Endothelial cell (in vitro differentiated cells): ENCODE data around the gene SHISA8. TPM values are rescaled to one million over a fixed set of nuclear protein-coding genes. Genes with fewer than 3 reads are reported as not detected.

ENCODE experiments used
- DNase-seq: peaks from one replicate; pipeline ENCODE4 v3.0.0; 2021; ENCODE audit warnings: low spot score
- H3K27ac Mint-ChIP-seq: one replicate; pipeline ENCODE4 v1.8.0; 2021; ENCODE audit warnings: mixed read lengths, inconsistent platforms; ENCODE audit not compliant: unreplicated experiment
- H3K27me3 Mint-ChIP-seq: one replicate; pipeline ENCODE4 v1.8.0; 2021; ENCODE audit warnings: mild to moderate bottlenecking, moderate library complexity, mixed read lengths, inconsistent platforms; ENCODE audit not compliant: unreplicated experiment
- H3K36me3 Mint-ChIP-seq: one replicate; pipeline ENCODE4 v1.8.0; 2021; ENCODE audit warnings: mild to moderate bottlenecking, low read depth, mixed read lengths, inconsistent platforms; ENCODE audit not compliant: unreplicated experiment
- H3K4me1 Mint-ChIP-seq: one replicate; pipeline ENCODE4 v1.8.0; 2021; ENCODE audit warnings: mild to moderate bottlenecking, mixed read lengths, inconsistent platforms; ENCODE audit not compliant: unreplicated experiment
- H3K4me3 Mint-ChIP-seq: one replicate; pipeline ENCODE4 v1.8.0; 2021; ENCODE audit warnings: mild to moderate bottlenecking, mixed read lengths, inconsistent platforms; ENCODE audit not compliant: unreplicated experiment
- H3K9me3 Mint-ChIP-seq: one replicate; pipeline ENCODE4 v1.8.0; 2021; ENCODE audit warnings: mixed read lengths, inconsistent platforms; ENCODE audit not compliant: unreplicated experiment
- long read RNA-seq: library from polyadenylated mRNA; unstranded; transcript quantifications from one replicate; pipeline ENCODE4 v2.0.0, GENCODE V29; 2020; ENCODE audit not compliant: unreplicated experiment
- total RNA-seq: library from RNA; stranded (reverse); fragmentation: NEBNext Ultra II Directional; extraction: Animal tissue kit (Norgen Biotek cat#: 25700); gene quantifications from one replicate; pipeline ENCODE4 v1.2.1, GENCODE V29; 2021; ENCODE audit not compliant: unreplicated experiment
- TF ChIP-seq, protein P1 (sequence below): fragments of 200-600 bp; sonication (generic); IDR thresholded peaks from one replicate; pipeline ENCODE4 v1.5.0; 2021; ENCODE audit warnings: antibody characterized with exemption; ENCODE audit not compliant: unreplicated experiment

SHISA8 gene
- 0.41 TPM for total RNA-seq
- long read RNA-seq = 0 reads

DNA sequence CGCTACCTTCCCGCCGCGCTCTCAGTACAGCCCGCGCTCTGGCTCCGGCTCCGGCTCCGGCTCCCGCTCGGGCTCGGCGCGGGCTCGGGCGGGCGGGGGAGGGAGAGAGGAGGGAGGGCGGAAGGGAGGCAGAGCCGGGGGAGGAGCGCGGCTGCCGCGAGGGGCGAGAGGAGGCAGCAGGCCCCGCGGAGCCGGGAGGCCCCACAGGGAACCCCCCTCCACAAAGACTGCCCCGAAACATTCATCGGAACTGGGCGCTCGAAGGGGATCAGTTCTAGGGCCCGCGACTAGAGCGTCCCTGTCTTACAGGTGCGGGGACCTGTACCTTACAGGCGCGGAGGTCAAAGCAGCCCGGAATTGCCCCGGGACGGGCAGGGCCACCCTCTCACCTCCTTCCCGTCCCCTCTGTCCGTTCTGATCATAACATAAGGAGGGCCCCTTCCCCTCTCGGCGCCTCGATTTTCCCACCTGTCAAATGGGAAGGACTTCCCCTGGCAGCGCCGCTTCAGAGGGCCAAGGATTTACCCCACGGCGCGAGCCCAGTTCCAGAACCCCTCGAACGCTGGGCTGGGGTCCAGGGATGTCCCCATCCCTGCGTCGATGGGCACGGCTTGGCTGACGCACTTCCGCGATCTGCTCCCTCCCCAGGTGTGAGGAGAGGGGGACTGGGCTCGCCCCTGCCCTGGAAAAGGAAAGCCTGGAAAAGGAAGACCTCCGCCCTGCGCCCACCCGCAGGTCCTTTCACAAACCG, at the start of gene SHISA8:
TSS of gene SHISA8 (minus strand) at position 40 of the 751 bp plus-strand sequence. CDS start 407 bp downstream, outside the sequence.
- Mint-ChIP-seq H3K4me1 (peaks cover 21% of the 10 kb centered on the region), H3K27ac (no peak within 1 kb of the TSS), H3K36me3 (no peaks in the 10 kb centered on the region), H3K4me3 (no peak within 1 kb of the TSS), H3K9me3 (no peaks in the 10 kb centered on the region), H3K27me3 (peaks cover 30% of the 10 kb centered on the region)
- DNase-seq = peak; percentile 64
- TF ChIP-seq, protein P1, sequence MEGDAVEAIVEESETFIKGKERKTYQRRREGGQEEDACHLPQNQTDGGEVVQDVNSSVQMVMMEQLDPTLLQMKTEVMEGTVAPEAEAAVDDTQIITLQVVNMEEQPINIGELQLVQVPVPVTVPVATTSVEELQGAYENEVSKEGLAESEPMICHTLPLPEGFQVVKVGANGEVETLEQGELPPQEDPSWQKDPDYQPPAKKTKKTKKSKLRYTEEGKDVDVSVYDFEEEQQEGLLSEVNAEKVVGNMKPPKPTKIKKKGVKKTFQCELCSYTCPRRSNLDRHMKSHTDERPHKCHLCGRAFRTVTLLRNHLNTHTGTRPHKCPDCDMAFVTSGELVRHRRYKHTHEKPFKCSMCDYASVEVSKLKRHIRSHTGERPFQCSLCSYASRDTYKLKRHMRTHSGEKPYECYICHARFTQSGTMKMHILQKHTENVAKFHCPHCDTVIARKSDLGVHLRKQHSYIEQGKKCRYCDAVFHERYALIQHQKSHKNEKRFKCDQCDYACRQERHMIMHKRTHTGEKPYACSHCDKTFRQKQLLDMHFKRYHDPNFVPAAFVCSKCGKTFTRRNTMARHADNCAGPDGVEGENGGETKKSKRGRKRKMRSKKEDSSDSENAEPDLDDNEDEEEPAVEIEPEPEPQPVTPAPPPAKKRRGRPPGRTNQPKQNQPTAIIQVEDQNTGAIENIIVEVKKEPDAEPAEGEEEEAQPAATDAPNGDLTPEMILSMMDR = no peak

DNA sequence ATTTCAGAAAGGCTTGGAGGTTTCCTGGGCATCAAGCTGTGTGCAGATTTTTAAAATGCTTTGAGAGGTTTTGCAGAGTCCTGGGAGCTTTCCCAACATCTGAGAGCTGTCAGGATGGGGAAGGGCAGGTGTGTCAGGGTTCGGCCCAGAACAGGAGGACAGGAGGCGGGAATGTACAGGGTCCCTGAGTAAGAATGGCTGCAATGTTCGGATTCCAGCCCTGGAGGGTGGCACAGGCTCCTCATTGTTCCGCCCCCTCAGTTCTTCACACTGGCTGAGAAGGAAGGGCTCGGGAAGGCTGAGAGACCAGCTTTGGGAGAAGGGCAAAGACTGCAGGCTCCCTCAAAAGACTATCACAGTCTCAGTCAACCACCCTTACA, 49.2 kb upstream of the SHISA8 start:
- Mint-ChIP-seq H3K4me1 (no peaks in the 10 kb centered on the region), H3K4me3 (no peak overlapping the region), H3K36me3 (no peaks in the 10 kb centered on the region), H3K9me3 (no peaks in the 10 kb centered on the region), H3K27me3 (peaks cover 3% of the 10 kb centered on the region), H3K27ac (peak overlapping the region; percentile 28)
- TF ChIP-seq, protein P1 = no peak
- DNase-seq = no peak

DNA sequence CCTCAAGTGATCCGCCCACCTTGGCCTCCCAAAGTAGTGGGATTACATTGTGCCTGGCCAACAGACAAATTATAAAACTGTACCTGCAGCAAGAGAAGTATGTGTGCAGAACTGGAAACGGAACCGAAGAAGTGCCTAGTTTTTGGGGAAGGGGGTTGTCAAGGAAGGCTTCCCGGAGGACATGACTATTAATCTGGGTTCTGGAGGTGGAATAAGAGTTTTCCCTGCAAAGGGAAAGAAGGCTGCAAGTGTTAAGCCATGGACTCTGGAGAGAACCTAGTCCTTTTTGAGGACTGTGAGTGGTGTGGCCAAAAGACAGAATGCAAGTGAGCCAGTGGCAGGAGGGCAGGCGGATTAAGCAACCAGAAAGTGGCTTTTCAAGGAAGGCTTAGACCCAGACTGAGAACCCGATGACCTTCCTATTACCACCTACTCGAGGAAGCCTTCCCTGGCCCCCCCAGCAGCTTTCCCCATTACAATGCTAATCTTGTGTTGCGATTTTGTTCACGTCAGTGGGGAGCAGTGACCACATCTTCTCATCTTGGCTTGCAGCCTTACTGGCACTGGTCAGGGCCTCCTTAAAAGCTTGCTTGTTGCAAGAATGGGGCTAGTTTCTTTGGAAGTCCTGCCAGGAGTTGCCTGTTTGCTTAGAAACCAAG, 48.7 kb upstream of the SHISA8 start:
- Mint-ChIP-seq H3K9me3 (no peaks in the 10 kb centered on the region), H3K4me1 (no peaks in the 10 kb centered on the region), H3K4me3 (no peak overlapping the region), H3K27ac (no peak overlapping the region), H3K36me3 (no peaks in the 10 kb centered on the region), H3K27me3 (peaks cover 3% of the 10 kb centered on the region)
- no peak for DNase-seq
- TF ChIP-seq, protein P1 = no peak

DNA sequence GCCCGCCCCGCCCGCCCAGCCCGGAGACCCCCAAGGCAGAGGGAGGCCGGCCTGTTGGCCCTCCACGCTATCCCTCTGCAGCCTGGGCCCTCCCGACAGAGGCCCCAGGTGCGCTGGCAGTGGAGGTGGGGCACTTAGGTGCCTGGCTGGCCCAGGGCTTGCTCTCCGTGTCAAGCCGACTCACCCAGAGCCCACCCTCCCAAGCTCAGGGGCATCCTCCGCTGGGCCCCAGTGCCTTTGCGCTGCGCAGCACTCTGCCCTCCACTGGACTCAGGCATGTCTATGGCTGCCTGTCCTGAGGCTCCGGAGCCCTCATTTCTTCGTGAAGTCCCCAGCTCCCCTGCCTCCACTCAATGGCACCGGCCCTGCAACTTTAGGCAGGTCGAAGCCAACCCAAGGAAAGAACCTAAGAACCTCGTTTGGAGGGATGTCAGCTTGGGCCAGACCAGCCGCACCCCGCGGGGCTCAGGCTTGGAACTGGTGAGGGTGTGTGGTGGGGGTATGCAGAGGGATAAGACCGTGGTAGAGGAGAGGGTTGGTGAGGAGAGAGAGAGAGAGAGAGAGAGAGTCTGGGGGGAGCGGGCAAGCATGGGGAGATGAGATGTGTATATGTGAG, 43.2 kb upstream of the SHISA8 start:
- Mint-ChIP-seq H3K27ac (no peak overlapping the region), H3K27me3 (peaks cover 3% of the 10 kb centered on the region), H3K4me3 (no peak overlapping the region), H3K9me3 (no peaks in the 10 kb centered on the region), H3K36me3 (no peaks in the 10 kb centered on the region), H3K4me1 (no peaks in the 10 kb centered on the region)
- no peak for DNase-seq
- TF ChIP-seq, protein P1 = peak; percentile 63
